Keratinocyte (primary cell): ENCODE results near the gene TSPAN18. TPM values are rescaled to one million over a fixed set of nuclear protein-coding genes. Genes with fewer than 3 reads are reported as not detected.
A peak's percentile ranks its signal among the peaks of the same experiment; 100 is the strongest.

Experiments
- DNase-seq: peaks from one replicate; pipeline ENCODE4 v3.0.0-alpha.2; 2011; ENCODE audit warnings: low read depth, missing footprints, low spot score
- FAIRE-seq: peaks from 2 replicates; lab custom pipeline; 2011; peaks lifted over from hg19 to GRCh38; lab: Jason Lieb, UNC
- H2AFZ ChIP-seq: 2 replicates; pipeline ENCODE4 v1.6.0; 2012; ENCODE audit warnings: low read length, control low read depth, inconsistent platforms; ENCODE audit not compliant: control insufficient read depth
- H3K27ac ChIP-seq: 2 replicates; pipeline ENCODE4 v1.5.1; 2011; ENCODE audit warnings: low read length; ENCODE audit not compliant: control insufficient read depth, insufficient read depth
- H3K27me3 ChIP-seq: 3 replicates; pipeline ENCODE4 v1.6.0; 2011; ENCODE audit warnings: low read length; ENCODE audit not compliant: control insufficient read depth, insufficient read depth; ENCODE audit errors: extremely low read depth
- H3K36me3 ChIP-seq, 2 experiments: 2 replicates in 1 of 2; 3 replicates in 1 of 2; pipeline ENCODE4 v1.5.1; 2011; ENCODE audit warnings: low read length in 2 of 2, mild to moderate bottlenecking in 1 of 2; ENCODE audit not compliant: control insufficient read depth in 2 of 2, insufficient read depth in 2 of 2; ENCODE audit errors: extremely low read depth in 1 of 2
- H3K4me1 ChIP-seq: 3 replicates; pipeline ENCODE4 v1.5.1; 2011; ENCODE audit warnings: low read length; ENCODE audit not compliant: control insufficient read depth, insufficient read depth; ENCODE audit errors: extremely low read depth
- H3K4me2 ChIP-seq: 3 replicates; pipeline ENCODE4 v1.6.0; 2011; ENCODE audit warnings: low read depth, low read length; ENCODE audit not compliant: control insufficient read depth, insufficient read depth; ENCODE audit errors: extremely low read depth
- H3K4me3 ChIP-seq, 3 experiments: fragments of 200-600 bp in 1 of 3; sonication (generic) in 1 of 3; 2 replicates in 2 of 3; 3 replicates in 1 of 3; pipeline ENCODE4 v1.5.1; 2011 to 2016; ENCODE audit warnings: low read length in 3 of 3, mild to moderate bottlenecking in 3 of 3, control low read depth in 2 of 3, inconsistent platforms in 1 of 3, low read depth in 1 of 3, mixed read lengths in 1 of 3, mixed run types in 1 of 3, moderate library complexity in 1 of 3; ENCODE audit not compliant: control insufficient read depth in 2 of 3, insufficient read depth in 2 of 3; ENCODE audit errors: extremely low read depth in 1 of 3
- H3K79me2 ChIP-seq: 2 replicates; pipeline ENCODE4 v1.6.0; 2012; ENCODE audit warnings: low read length; ENCODE audit not compliant: control insufficient read depth, insufficient read depth
- H3K9ac ChIP-seq: 3 replicates; pipeline ENCODE4 v1.6.0; 2011; ENCODE audit warnings: low read length; ENCODE audit not compliant: control insufficient read depth, insufficient read depth; ENCODE audit errors: extremely low read depth
- H3K9me1 ChIP-seq: 3 replicates; pipeline ENCODE4 v1.6.0; 2011; ENCODE audit warnings: low read length; ENCODE audit not compliant: control insufficient read depth, insufficient read depth; ENCODE audit errors: extremely low read depth
- H3K9me3 ChIP-seq: 2 replicates; pipeline ENCODE4 v1.5.1; 2012; ENCODE audit warnings: low read depth, low read length; ENCODE audit not compliant: control insufficient read depth
- H4K20me1 ChIP-seq: 3 replicates; pipeline ENCODE4 v1.6.0; 2011; ENCODE audit warnings: low read length; ENCODE audit not compliant: control insufficient read depth, insufficient read depth; ENCODE audit errors: extremely low read depth
- CTCF ChIP-seq, 3 experiments: IDR thresholded peaks in 1 of 3; conservative IDR thresholded peaks in 1 of 3; optimal IDR thresholded peaks in 1 of 3; 2 replicates in 2 of 3; 3 replicates in 1 of 3; pipeline versions ENCODE3 to v1.5.1; 2011; ENCODE audit warnings: low read length in 3 of 3, mild to moderate bottlenecking in 3 of 3, moderate library complexity in 2 of 3, control low read depth in 1 of 3, inconsistent platforms in 1 of 3; ENCODE audit not compliant: insufficient read depth in 2 of 3; ENCODE audit errors: extremely low read depth in 1 of 3
- EZH2 ChIP-seq: IDR thresholded peaks from one replicate; pipeline ENCODE4 v1.6.1; 2012; ENCODE audit warnings: inconsistent platforms, mild to moderate bottlenecking, low read length, moderate library complexity
- dilution Hi-C: fragments of 300-500 bp; cut with MboI; formaldehyde crosslinking; loops from one replicate; pipeline ENCODE4 v1.7.0; 2020; ENCODE audit warnings: low sequenced_read_pairs; ENCODE audit not compliant: extremely low pct_ligation_motif_present
- polyA plus RNA-seq, 5 experiments: library from polyadenylated mRNA; depleted of rRNA in 3 of 5; stranded (reverse) in 3 of 5; stranded (forward) in 1 of 5; unstranded in 1 of 5; fragments of >200 nt; gene quantifications; 1 replicate in 1 of 5; 2 replicates in 3 of 5; 3 replicates in 1 of 5; pipeline versions ENCODE4 v1.2.1 to v1.2.3, GENCODE V29; 2011 to 2012; ENCODE audit warnings: missing spikeins in 2 of 5, low read depth in 1 of 5, low replicate concordance in 1 of 5

TSPAN18 gene
- polyA plus RNA-seq, 1 donor (not counting 4 experiments of a cell fraction or from before 2014, with no cell fraction given): not detected

GRCh38 chr11:44893846-44894617, 167.3 kb downstream of the TSPAN18 start:
- Histone ChIP-seq H3K36me3 (no peaks in the 10 kb centered on the region), H3K9ac (no peak overlapping the region), H2AFZ (no peak overlapping the region), H3K4me1 (no peaks in the 10 kb centered on the region), H3K9me1 (no peaks in the 10 kb centered on the region), H3K79me2 (no peaks in the 10 kb centered on the region), H3K27ac (no peak overlapping the region), H3K9me3 (no peaks in the 10 kb centered on the region), H4K20me1 (peaks cover 2% of the 10 kb centered on the region), H3K4me3 (no peak overlapping the region), H3K27me3 (peaks cover 58% of the 10 kb centered on the region), H3K4me2 (no peak overlapping the region)
- TF ChIP-seq EZH2 (no peak), CTCF (optimal IDR thresholded peaks at IDR 0.05 in 1 of 3, IDR thresholded peaks at IDR 0.05 in 1 of 3, conservative IDR thresholded peaks at IDR 0.05 in 1 of 3; ENCODE audit: extremely low read depth in 1 of 3, insufficient read depth in 2 of 3, low read length in 3 of 3) (peak; percentile 79 to 97 (median 94))
- dilution Hi-C loops: loop anchor here (25.0 kb wide), 1 partner anchor 257 kb away; no protein-coding TSS in a partner anchor
- DNase-seq: no peak
- peak; percentile 62 for FAIRE-seq

GRCh38 chr11:44899959-44900358, 173.2 kb downstream of the TSPAN18 start:
- no peaks in the 10 kb centered on the region for H3K9me3 ChIP-seq
- DNase-seq (no peak), FAIRE-seq (no peak)
- no peak overlapping the region for H3K4me2 ChIP-seq
- no peak overlapping the region for H3K27ac ChIP-seq
- no peak overlapping the region for H3K9ac ChIP-seq
- no peak overlapping the region for H3K4me3 ChIP-seq
- no peaks in the 10 kb centered on the region for H3K4me1 ChIP-seq
- H4K20me1 ChIP-seq: no peaks in the 10 kb centered on the region
- no peak overlapping the region for H2AFZ ChIP-seq
- no peak for TF ChIP-seq EZH2
- no peak for TF ChIP-seq CTCF (optimal IDR thresholded peaks at IDR 0.05 in 1 of 3, IDR thresholded peaks at IDR 0.05 in 1 of 3, conservative IDR thresholded peaks at IDR 0.05 in 1 of 3; ENCODE audit: extremely low read depth in 1 of 3, insufficient read depth in 2 of 3, low read length in 3 of 3)
- dilution Hi-C loops: loop anchor here (25.0 kb wide), 1 partner anchor 263 kb away; no protein-coding TSS in a partner anchor
- H3K27me3 ChIP-seq: peaks cover 29% of the 10 kb centered on the region
- no peaks in the 10 kb centered on the region for H3K36me3 ChIP-seq
- no peaks in the 10 kb centered on the region for H3K79me2 ChIP-seq
- H3K9me1 ChIP-seq: no peaks in the 10 kb centered on the region
